Measurements from ENCODE around the gene TBX3. TPM values are rescaled to one million over a fixed set of nuclear protein-coding genes. Genes with fewer than 3 reads are reported as not detected.

TBX3 gene
- total RNA-seq, 2 experiments from 2014 or later: not detected

- intact Hi-C loops (cut with micrococcal nuclease): loop anchor here (10.0 kb wide), 1 partner anchor 1216 kb away; the partner anchor contains the start of gene LHX5
- DNase-seq: no peak
- Mint-ChIP-seq H3K9me3 (no peaks in the 10 kb centered on the region), H3K27me3 (peaks cover 94% of the 10 kb centered on the region), H3K4me3 (no peak overlapping the region), H3K36me3 (ENCODE audit: low read depth) (no peaks in the 10 kb centered on the region), H3K4me1 (ENCODE audit: low read depth) (no peaks in the 10 kb centered on the region), H3K27ac (no peak overlapping the region)
- ChIA-PET POLR2A (no interaction called here), CTCF (no interaction called here)
- no peak for ATAC-seq
- TF ChIP-seq CTCF (IDR thresholded peaks at IDR 0.05): no peak
These were observed 6.5 kb upstream of the TBX3 start for GRCh38 chr12:114690267-114691135.

GRCh38 chr12:114689075-114689994, 5.4 kb upstream of the TBX3 start:
- ATAC-seq: no peak
- no peak for TF ChIP-seq CTCF (IDR thresholded peaks at IDR 0.05)
- ChIA-PET CTCF (no interaction called here), POLR2A (no interaction called here)
- H3K27me3 Mint-ChIP-seq: peaks cover 90% of the 10 kb centered on the region
- no peak overlapping the region for H3K4me3 Mint-ChIP-seq
- DNase-seq: no peak
- H3K4me1 Mint-ChIP-seq (ENCODE audit: low read depth): peaks cover 4% of the 10 kb centered on the region
- intact Hi-C loops (cut with micrococcal nuclease): loop anchor here (10.0 kb wide), 1 partner anchor 285 kb away; the partner anchor contains the start of gene TBX5
- H3K27ac Mint-ChIP-seq: no peak overlapping the region
- H3K36me3 Mint-ChIP-seq (ENCODE audit: low read depth): no peaks in the 10 kb centered on the region
- no peaks in the 10 kb centered on the region for H3K9me3 Mint-ChIP-seq

- no peak for TF ChIP-seq CTCF (IDR thresholded peaks at IDR 0.05)
- H3K9me3 Mint-ChIP-seq: no peaks in the 10 kb centered on the region
- DNase-seq (no peak), ATAC-seq (no peak)
- H3K4me1 Mint-ChIP-seq (ENCODE audit: low read depth): peaks cover 14% of the 10 kb centered on the region
- no peak overlapping the region for H3K4me3 Mint-ChIP-seq
- H3K27ac Mint-ChIP-seq: no peak overlapping the region
- intact Hi-C loops (cut with micrococcal nuclease): loop anchor here (10.0 kb wide), 1 partner anchor 284 kb away; the partner anchor contains the start of gene TBX5
- H3K27me3 Mint-ChIP-seq: peaks cover 90% of the 10 kb centered on the region
- CTCF ChIA-PET: interaction anchor here (1.3 kb wide), 1 partner anchor 26 kb away, joined by 3 read pairs; no protein-coding TSS in a partner anchor
- POLR2A ChIA-PET: interaction anchor here (0.6 kb wide), 2 partner anchors 18 to 1499 kb away, joined by 3 to 4 read pairs; no protein-coding TSS in a partner anchor
- no peaks in the 10 kb centered on the region for H3K36me3 Mint-ChIP-seq (ENCODE audit: low read depth)
These were observed 4.4 kb upstream of the TBX3 start for GRCh38 chr12:114688256-114688845.

- H3K4me1 Mint-ChIP-seq (ENCODE audit: low read depth): peaks cover 18% of the 10 kb centered on the region
- CTCF ChIA-PET: interaction anchor here (1.3 kb wide), 1 partner anchor 25 kb away, joined by 3 read pairs; no protein-coding TSS in a partner anchor
- intact Hi-C loops (cut with micrococcal nuclease): loop anchor here (10.0 kb wide), 1 partner anchor 283 kb away; the partner anchor contains the start of gene TBX5
These were observed 3.8 kb upstream of the TBX3 start for GRCh38 chr12:114687802-114688201.

More at GRCh38 chr12:114687802-114688201, 3.8 kb upstream of the TBX3 start:
- Mint-ChIP-seq H3K36me3 (ENCODE audit: low read depth) (no peaks in the 10 kb centered on the region), H3K4me3 (no peak overlapping the region), H3K27me3 (peaks cover 90% of the 10 kb centered on the region), H3K9me3 (no peaks in the 10 kb centered on the region), H3K27ac (no peak overlapping the region)
- no peak for ATAC-seq
- DNase-seq: no peak
- no peak for TF ChIP-seq CTCF (IDR thresholded peaks at IDR 0.05)
- POLR2A ChIA-PET: interaction anchor here (0.6 kb wide), 2 partner anchors 17 to 1498 kb away, joined by 3 to 4 read pairs; no protein-coding TSS in a partner anchor

Data from activated CD8-positive, alpha-beta T cell treated with anti-CD3 and anti-CD28 coated beads for 36 hours (primary cell).